ENCODE data around the gene PRPF6.
"Not testable (repeated sequence)": the region's sequence is repeated elsewhere in the genome, so short reads cannot be mapped to it uniquely, and the experiment has no call there.

Gene PRPF6

DNA sequence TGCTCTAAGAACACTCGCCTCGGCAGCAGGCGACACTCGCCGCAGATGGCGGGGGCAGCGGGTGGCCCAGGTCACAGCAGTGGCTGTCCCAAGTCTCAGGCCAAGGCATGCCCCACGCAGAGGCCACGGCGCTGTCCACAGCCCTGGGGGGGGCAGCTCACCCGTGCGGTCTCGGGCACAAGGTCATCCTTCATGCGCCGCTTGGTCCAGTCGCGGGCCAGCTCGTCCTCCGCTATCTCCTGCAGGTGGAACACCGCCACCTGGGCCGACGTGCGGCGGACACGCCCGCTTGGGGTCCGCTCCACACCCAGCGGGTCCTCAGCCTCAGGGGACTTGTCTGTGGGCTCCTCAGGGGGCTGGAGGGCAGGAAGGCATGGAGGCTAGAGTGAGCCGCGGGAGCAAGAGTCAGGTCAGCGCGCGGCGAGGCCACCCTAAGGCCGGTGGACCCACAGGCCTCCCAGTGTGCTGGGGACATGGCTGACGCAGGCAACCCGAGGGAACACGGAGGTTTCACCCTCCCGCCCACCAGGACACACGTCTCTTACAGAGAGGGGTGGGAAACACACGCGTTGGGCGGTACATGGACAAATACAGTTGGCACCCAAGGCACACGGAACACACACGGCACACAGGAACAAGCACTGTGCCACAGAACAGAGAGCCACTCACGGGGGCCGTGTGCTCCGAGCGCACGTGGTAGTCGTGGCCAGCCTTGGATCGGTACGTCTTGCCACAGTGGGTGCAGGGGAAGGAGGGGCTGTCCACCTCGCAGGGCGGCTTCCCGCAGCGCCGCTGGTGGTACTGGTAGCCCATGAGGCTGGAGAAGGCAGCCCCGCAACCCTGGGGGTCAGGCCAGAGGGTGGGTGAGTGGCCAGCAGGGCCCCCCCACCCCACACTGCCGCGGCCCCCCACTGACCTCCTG lies 18.2 kb upstream of the PRPF6 start:
- DNase-seq, result no peak

DNA sequence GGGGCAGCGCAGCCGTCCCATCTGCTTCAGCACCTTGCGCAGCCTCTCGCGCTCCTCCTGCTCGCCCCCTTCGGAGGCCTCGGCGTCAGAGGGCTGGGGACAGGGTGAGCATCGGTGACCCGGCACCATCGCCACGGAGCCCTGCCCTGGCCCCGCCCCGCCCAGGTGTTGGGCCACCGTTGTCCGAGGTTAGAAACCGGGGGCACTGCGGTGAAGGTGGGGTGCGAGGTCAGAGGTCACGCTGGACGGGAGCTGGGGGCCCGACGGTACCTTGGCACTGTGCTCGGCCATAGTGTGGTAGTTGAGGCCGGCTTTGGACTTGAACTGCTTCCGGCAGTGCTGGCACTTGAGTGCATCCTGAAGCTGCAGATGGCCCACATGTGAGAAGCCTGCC lies 17.6 kb upstream of the PRPF6 start:
- DNase-seq, result no peak

- no peak for DNase-seq
Measured at GRCh38 chr20:63963784-63964301, 17.1 kb upstream of the PRPF6 start.

- DNase-seq, result no peak
Measured at GRCh38 chr20:63964412-63964811, 16.5 kb upstream of the PRPF6 start.

DNA sequence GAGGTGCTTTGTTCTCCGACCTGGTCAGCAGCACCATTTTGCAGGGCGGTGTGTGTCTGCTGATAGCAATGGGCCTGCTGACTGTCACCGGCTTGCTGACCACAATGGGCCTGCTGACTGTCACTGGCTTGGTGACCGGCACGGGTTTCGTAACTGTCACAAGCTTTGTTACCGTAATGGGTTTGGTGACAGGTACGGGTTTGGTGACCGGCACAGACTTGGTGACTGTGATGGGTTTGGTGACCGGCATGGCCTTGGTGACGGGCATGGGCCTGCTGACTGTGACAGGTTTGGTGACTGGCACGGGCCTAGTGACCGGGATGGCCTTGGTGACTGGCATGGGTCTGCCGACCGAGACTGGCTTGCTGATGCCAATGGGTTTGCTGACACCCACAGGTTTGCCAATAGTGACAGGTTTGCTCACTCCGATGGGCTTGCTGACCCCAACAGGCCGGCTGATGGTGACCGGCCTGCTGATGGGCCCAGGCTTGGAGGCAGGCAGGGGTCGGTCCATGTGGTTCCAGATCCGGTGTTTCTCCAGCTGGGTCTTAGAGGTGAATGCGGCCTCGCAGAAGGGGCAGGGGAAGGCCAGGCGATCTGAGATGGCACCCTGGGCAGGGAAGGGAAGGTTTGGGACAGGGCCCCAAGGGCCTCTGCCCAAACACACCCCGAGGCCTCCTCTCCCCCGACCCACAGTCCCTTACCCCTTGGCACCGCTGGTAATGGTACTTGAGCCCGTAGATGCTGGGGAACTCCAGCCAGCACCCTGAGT lies 14.6 kb upstream of the PRPF6 start:
- no peak for DNase-seq

- no peak for DNase-seq
Measured at GRCh38 chr20:63966944-63967322, 14.0 kb upstream of the PRPF6 start.

- no peak for DNase-seq
Measured at GRCh38 chr20:63967330-63968135, 13.4 kb upstream of the PRPF6 start.

- no peak for DNase-seq
Measured at GRCh38 chr20:63968136-63968927, 12.6 kb upstream of the PRPF6 start.

DNA sequence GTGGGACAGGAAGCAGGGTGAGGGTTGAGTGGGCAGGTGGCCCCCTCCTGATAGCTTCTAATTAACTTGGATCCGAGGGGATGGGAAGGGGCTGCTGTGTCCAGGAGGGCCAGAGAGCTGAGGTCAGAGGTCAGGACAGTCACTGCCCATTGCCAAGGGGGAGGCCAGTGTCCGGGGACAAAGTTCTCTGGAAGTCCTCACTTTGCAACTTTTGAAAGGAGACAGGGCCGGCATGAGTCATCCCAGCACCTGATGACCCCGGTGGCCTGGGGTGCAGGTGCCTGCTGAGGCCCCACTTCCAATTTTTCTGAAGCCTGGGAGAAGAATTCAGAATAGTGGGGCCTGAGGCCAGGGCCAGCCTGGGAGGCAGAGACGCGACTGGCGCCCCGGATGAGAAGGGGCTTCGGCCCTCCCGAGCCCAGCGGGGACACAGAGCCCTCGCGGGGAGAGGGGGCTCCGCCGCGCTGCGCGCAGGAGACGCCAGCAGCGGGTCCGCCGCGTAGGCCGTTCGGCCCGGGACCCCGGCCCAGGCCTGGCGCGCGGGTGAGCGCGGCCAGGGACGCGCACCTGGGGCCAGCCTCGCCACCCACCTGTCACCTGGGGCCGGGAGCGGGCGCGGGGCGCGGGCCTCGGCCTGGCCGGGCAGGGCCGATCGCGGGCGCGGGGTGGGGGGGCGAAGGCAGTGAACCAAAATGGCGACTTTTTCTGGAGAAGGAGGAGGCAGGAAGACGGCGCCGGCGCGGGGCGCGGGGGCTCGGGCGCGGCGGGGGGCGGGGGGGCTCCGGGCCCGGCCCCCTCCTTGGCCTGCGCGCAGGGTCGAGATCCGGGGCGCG lies 11.8 kb upstream of the PRPF6 start:
- DNase-seq, result peak; percentile 73

DNA sequence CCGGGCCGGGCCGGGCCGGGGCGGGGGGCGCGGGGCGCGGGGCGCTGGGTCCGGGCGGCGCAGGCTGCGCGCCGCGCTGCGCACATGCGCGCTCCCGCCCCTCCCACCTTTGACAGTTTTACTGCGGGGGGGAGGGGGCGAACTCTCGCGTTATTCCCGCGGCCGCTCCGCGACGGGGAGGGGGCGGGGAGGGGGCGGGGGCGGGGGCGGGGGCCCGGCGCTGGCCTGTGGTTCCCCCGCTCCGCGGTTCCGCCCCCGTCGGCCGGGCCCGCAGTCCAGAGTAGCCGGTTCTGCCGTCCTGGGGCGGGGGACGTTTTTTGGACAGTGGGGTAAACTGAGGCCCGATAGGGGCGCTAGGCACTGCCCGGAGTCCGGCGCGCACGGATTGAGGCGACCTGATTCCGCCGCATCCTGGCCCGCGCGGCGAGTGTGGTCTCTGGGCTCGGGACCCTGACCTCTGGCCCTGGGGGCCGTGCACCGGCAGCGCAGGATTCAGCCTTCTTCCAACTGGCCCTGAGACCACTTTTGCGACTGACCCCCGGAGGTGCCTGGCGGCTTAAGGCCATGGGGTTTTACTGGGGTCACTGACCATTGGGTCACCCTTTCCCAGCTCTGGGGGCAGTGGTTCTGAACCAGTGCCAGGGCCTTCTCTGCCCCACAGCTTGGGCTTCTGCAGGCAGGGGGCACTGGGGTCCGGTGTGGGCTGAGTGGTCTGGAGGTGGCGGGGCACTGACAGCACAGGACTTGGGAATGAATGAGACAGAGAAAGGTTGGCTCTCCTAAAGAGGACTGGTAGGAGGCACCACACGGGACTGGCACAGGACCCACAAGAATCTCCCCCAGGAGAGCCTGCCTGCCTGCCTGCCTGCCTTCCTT lies 10.9 kb upstream of the PRPF6 start, which contains the start of gene ZNF512B:
Gene ZNF512B (minus strand): TSS at position 93 of the 876 bp plus-strand sequence. CDS start 1,980 bp downstream, outside the sequence.
- peak; percentile 83 for DNase-seq

GRCh38 chr20:63970714-63971431 lies 10.1 kb upstream of the PRPF6 start:
- DNase-seq, result no peak

DNA sequence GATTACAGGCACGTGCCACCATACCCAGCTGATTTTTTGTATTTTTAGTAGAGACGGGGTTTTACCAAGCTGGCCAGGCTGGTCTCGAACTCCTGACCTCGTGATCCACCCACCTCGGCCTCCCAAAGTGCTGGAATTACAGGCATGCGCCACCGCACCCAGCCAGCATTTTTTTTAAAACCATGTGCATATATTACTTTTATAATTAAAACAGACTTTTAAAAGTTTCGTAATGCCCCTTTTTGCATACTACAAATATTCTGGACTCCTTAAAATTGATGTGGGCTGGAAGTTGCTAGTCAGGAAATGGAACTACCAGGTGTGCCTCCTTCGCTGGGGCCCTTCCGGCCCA lies 9.0 kb upstream of the PRPF6 start:
- DNase-seq, result not testable (repeated sequence)

- DNase-seq, result no peak
Measured at GRCh38 chr20:63972312-63973159, 8.4 kb upstream of the PRPF6 start.

DNA sequence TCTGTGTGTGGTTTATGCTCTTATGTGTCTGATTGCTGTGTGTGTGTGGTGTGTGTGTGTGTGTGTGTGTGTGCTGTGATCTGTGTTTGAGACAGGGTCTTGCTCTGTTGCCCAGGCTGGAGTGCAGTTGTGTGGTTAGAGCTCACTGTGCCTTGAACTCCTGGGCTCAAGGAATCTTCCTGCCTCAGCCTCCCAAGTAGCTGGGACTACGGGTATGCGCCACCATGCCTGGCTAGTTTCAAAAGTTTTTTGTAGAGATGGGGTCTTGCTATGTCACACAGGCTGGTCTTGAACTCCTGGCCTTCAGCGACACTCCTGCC lies 7.8 kb upstream of the PRPF6 start:
- DNase-seq, result no peak

DNA sequence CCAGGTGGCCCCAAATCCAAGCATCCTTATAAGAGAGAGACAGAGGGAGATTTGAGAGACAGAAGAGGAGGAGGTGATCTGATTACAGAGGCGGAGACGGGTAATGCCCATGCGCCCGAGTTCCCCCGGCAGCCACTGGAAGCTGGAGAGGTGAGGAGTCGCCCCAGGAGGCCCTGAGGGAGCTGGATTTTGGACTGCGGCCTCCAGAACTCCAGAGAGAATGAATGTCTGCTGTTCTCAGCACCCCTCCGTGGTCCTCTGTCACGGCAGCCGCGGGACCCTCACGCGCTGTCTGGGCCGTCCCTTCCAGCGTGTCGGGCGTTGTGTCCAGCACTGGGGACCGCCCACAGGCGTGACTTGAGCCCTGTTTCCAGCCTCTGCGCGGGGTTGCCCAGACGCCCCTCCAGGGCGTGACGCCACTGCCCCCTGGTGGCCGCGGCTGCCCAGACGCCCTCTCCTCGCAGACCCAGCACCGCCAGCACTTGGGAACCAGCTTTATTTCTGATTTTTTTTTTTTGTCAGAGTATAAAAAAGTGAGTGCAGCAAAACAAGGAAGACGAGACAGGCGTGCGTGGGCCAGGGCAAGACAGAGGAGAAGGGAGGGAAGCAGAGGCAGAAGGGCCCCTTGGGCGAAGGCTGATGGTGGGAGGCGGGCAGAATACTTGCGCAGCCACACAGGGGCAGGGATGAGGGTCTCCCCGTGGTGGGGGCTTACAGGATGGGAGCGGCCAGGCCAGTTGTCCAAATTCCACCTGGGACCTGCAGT lies 7.1 kb upstream of the PRPF6 start:
- peak; percentile 93 for DNase-seq

DNA sequence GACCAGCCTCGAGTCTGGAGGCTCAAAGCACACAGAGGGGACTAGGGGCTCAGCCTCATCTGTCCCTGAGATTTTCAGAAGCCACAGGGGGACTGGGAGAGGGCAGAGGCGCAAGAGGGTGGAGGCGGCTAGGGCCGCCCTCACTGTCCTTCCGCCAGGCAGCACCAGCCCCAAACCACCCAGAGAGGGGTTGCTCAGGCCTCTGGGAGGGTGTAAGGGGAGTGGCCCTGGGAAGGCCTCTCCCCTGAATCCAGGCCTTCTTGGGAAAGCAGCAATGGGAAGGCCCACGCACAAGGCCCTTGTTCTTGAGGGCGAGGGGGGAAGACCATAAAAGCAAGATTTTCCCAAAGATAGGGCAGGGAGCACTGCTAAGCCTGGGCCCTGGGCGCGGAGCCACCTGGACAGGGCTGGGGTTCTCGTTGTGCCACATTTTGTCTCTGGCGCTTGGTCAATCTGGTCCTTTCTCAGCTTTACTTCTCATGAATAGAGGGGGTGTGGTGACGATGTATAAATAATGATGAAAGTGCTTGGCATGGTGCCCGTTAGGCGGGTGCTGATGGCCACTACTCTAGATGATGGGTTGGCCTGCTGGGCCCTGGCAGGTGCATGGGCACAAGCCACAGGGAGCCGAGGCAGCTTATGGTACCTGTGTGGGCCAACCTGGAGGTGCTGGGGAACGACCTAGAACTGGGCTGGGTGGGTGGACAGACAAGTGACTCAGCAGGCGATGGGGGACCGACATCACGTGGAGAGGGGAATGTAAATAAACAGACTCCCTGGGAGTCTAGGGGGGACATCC lies 6.3 kb upstream of the PRPF6 start:
- no peak for DNase-seq

- not testable (repeated sequence) for DNase-seq
Measured at GRCh38 chr20:63976511-63976910, 4.4 kb upstream of the PRPF6 start.
